Measurements from ENCODE around the gene KRTAP10-7.

DNA sequence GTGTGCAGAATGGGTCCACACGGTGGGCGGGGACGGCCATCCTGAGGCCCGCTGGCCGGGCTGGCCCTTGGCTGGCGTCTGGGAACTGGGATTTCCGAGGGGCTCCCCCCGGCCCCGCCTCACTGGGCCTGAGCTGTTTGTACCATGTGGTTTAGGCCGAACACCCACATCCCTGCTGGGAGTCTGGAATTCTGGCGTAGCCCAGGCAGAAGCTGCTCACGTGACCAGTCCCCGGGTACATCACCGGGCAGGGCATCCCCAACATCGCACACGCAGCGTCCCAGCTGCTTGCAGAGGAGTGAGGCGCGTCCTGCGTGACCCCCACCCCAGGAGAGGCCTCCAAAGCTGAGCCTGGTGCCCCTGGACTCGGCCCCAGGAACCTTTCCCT is 2.1 kb downstream of the KRTAP10-7 start:
- TF ChIP-seq POLR2A (IDR thresholded peaks at IDR 0.05) (no peak), CTCF (IDR thresholded peaks at IDR 0.05) (no peak)

All from uterus (tissue), 2 donors.